Measurements from ENCODE around the gene TEAD4. TPM values are rescaled to one million over a fixed set of nuclear protein-coding genes. Genes with fewer than 3 reads are reported as not detected.
A peak's percentile ranks its signal among the peaks of the same experiment; 100 is the strongest.

The TEAD4 gene
- total RNA-seq, 1 donor from 2014 or later: 26.0 TPM

GRCh38 chr12:2997989-2998670 lies 38.9 kb downstream of the TEAD4 start:
- H3K4me1 Mint-ChIP-seq (ENCODE audit: low read depth): peaks cover 31% of the 10 kb centered on the region
- H3K27me3 Mint-ChIP-seq (ENCODE audit: low read depth): no peaks in the 10 kb centered on the region
- no peaks in the 10 kb centered on the region for H3K9me3 Mint-ChIP-seq (ENCODE audit: low read depth)
- TF ChIP-seq CTCF (IDR thresholded peaks at IDR 0.05): no peak
- peak overlapping the region; percentile 87 for H3K27ac Mint-ChIP-seq (ENCODE audit: unreplicated experiment)
- no peak for DNase-seq (ENCODE audit: low spot score)
- H3K4me3 Mint-ChIP-seq (ENCODE audit: unreplicated experiment): no peak overlapping the region
- peaks cover 3% of the 10 kb centered on the region for H3K36me3 Mint-ChIP-seq (ENCODE audit: low read depth)

- H3K27ac Mint-ChIP-seq (ENCODE audit: unreplicated experiment): peak overlapping the region; percentile 87
- TF ChIP-seq CTCF (IDR thresholded peaks at IDR 0.05): no peak
- no peak overlapping the region for H3K4me3 Mint-ChIP-seq (ENCODE audit: unreplicated experiment)
- peaks cover 35% of the 10 kb centered on the region for H3K4me1 Mint-ChIP-seq (ENCODE audit: low read depth)
- H3K36me3 Mint-ChIP-seq (ENCODE audit: low read depth): peaks cover 3% of the 10 kb centered on the region
- no peak for DNase-seq (ENCODE audit: low spot score)
- no peaks in the 10 kb centered on the region for H3K9me3 Mint-ChIP-seq (ENCODE audit: low read depth)
- H3K27me3 Mint-ChIP-seq (ENCODE audit: low read depth): no peaks in the 10 kb centered on the region
These were observed 39.6 kb downstream of the TEAD4 start for GRCh38 chr12:2998789-2999264.

- H3K27ac Mint-ChIP-seq (ENCODE audit: unreplicated experiment): peak overlapping the region; percentile 87
- peaks cover 39% of the 10 kb centered on the region for H3K4me1 Mint-ChIP-seq (ENCODE audit: low read depth)
- TF ChIP-seq CTCF (IDR thresholded peaks at IDR 0.05): no peak
- no peaks in the 10 kb centered on the region for H3K9me3 Mint-ChIP-seq (ENCODE audit: low read depth)
- peaks cover 3% of the 10 kb centered on the region for H3K36me3 Mint-ChIP-seq (ENCODE audit: low read depth)
- H3K27me3 Mint-ChIP-seq (ENCODE audit: low read depth): no peaks in the 10 kb centered on the region
- DNase-seq (ENCODE audit: low spot score): no peak
- H3K4me3 Mint-ChIP-seq (ENCODE audit: unreplicated experiment): no peak overlapping the region
These were observed 40.2 kb downstream of the TEAD4 start for GRCh38 chr12:2999265-2999841.

- peaks cover 7% of the 10 kb centered on the region for H3K36me3 Mint-ChIP-seq (ENCODE audit: low read depth)
- H3K27ac Mint-ChIP-seq (ENCODE audit: unreplicated experiment): no peak overlapping the region
- no peak overlapping the region for H3K4me3 Mint-ChIP-seq (ENCODE audit: unreplicated experiment)
- H3K27me3 Mint-ChIP-seq (ENCODE audit: low read depth): no peaks in the 10 kb centered on the region
- peak; percentile 47 for TF ChIP-seq CTCF (IDR thresholded peaks at IDR 0.05)
- H3K4me1 Mint-ChIP-seq (ENCODE audit: low read depth): peaks cover 52% of the 10 kb centered on the region
- no peaks in the 10 kb centered on the region for H3K9me3 Mint-ChIP-seq (ENCODE audit: low read depth)
- DNase-seq (ENCODE audit: low spot score): no peak
These were observed 41.5 kb downstream of the TEAD4 start for GRCh38 chr12:3000548-3001275.

GRCh38 chr12:3002646-3003045 lies 43.4 kb downstream of the TEAD4 start:
- Mint-ChIP-seq H3K4me1 (ENCODE audit: low read depth) (peaks cover 56% of the 10 kb centered on the region), H3K9me3 (ENCODE audit: low read depth) (no peaks in the 10 kb centered on the region), H3K27ac (ENCODE audit: unreplicated experiment) (peak overlapping the region; percentile 36), H3K36me3 (ENCODE audit: low read depth) (peaks cover 4% of the 10 kb centered on the region), H3K4me3 (ENCODE audit: unreplicated experiment) (no peak overlapping the region), H3K27me3 (ENCODE audit: low read depth) (no peaks in the 10 kb centered on the region)
- no peak for TF ChIP-seq CTCF (IDR thresholded peaks at IDR 0.05)
- no peak for DNase-seq (ENCODE audit: low spot score)

Data from chondrocyte (in vitro differentiated cells).